Left hindlimb (tissue), 1 donor: ENCODE results near the gene STARD4.

ENCODE experiments used
- DNase-seq: peaks from one replicate; pipeline ENCODE4 v3.0.0-alpha.2; 2018

STARD4 gene, protein sequence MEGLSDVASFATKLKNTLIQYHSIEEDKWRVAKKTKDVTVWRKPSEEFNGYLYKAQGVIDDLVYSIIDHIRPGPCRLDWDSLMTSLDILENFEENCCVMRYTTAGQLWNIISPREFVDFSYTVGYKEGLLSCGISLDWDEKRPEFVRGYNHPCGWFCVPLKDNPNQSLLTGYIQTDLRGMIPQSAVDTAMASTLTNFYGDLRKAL

DNA sequence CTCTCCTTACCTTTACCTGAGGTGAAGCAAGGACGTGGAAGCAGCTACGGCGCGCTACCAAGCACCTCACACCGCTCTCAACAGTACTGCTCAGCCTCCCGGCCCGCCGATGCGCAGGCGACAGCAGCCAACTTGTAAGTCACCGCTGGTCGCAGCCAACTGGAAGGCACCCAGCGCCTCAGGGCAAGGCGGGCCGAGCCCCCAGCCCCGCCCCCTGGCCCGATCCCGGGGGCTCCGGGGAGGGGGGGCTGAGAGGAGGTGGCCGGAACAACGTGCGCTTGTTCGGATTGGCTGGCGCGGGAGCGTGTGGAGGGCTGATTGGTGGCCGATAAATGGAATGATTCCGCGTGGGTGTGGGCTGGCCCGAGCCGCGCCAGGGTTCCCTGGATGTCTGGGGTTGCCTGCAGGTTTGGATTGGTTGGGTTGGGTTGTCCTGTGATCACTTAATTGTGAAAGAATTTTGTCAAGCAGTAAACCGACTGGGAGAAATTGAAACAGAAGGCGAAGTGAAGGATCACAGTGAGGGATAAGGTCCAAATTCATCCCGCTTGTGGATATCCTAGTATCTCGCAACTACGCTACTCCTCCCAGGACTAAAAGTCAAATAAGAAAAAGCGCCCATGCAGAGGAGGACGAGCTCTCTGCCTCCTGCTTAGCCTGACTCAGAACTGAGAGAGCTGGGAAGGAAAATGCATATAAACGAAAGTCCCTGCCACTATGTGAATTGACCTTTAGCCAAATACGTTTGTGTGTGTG lies at the start of gene STARD4:
TSS of gene STARD4 (minus strand) at position 161 of the 756 bp plus-strand sequence. CDS start 5,102 bp downstream, outside the sequence.
- DNase-seq: peak; percentile 98

DNA sequence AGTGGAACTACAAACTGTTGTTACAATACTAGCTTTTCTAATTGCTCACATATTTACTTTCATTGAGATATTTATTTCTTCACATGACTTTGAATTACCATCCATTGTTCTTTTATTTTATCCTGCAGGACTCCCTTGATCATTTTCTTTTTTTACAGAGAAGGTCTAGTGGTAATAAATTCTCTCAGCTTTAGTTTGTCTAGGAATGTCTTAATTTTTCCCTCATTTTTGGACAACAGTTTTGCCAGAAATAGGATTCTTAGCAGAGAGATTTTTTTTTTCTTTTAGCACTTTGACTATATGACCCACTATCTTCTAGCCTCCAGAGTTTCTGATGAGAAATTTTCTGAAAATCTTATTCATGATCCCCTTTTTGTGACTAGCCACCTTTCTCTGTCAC lies 47.3 kb upstream of the STARD4 start:
- no peak for DNase-seq

DNA sequence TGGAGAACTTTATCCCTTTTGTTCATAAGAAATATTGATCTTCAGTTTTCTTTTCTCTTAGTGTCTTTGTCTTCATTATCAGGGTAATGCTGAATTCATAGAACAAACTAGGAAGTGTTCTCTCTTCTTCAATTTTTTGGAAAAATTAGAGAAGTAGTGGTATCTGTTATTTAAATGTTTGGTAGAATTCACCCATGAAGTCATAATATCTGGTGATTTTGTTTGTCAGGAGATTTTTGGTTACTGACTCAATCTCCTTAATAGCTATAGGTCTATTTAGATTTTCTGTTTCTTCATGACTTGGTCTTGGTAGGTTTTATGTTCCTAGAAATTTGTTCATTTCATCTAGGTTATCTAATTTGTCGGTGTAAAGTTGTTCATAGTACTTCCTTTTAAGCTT lies 45.4 kb upstream of the STARD4 start:
- no peak for DNase-seq

DNA sequence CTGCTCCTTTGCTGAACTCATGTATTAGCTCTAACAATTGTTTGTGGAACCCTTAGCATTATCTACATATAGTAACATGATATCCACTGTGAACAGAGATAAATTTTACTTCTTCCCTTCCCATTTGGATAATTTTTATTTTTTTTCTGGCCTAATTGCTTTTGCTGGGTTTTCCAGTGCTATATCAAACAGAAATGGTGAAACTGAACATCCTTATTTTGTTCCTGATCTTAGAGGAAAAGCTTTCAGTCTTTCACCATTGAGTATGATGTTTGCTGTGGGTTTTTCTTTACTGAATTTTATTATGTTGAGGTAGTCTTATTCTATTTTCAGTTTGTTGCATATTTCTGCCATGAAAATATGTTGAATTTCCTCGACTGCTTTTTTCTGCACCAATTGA lies 44.8 kb upstream of the STARD4 start:
- no peak for DNase-seq

DNA sequence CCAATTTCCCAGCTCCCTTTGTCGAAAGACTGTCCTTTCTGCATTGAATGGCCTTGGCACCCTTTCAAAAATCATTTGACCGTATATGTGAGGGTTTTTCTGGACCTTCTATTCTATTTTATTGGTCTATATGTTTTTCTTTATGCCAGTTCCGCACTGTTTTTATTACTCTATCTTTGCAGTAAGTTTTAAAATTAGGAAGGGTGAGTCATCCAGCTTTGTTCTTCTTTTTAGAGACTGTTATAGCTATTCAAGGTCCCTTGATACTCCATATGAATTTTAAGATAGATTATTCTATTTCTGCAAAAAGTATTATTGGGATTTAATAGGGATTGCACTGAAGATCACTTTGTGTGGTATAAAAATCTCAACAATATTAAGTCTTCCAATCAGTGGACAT lies 44.2 kb upstream of the STARD4 start:
- DNase-seq: no peak

DNA sequence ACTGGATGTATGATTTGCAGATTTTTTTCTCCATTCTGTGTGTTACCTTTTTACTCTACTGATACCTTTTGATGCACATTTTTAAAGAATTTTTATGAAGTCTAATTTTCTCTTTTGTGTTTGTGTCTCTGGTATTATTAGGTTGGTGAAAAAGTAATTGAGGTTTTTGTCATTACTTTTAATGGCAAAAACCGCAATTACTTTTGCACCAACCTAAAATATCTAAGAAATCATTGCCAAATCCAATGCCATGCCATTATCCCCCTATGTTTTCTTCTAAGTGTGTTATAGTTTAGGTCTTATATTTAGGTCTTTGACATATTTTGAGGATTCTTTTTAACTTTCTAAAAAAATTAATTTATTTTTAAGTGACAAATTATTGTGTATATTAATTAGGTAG lies 43.4 kb upstream of the STARD4 start:
- DNase-seq: no peak

DNA sequence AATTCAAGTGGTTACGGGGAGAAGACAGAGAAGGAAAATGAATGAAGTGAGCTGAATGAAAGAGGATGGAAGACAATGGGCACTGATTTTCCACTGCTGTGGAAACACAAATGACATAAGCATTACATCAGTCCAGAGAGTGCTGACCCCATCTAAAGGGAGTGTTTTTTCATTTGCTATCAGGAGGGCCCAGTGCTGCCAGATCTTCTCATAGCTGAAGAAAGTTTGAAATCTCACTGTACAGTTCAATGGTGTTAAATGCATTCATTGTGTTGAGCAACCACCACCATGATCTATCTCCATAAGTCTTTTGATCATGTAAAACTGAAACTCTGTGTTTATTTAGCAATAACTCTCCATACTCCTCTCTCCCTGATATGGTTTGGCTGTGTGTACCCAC lies 41.5 kb upstream of the STARD4 start:
- DNase-seq: no peak

DNA sequence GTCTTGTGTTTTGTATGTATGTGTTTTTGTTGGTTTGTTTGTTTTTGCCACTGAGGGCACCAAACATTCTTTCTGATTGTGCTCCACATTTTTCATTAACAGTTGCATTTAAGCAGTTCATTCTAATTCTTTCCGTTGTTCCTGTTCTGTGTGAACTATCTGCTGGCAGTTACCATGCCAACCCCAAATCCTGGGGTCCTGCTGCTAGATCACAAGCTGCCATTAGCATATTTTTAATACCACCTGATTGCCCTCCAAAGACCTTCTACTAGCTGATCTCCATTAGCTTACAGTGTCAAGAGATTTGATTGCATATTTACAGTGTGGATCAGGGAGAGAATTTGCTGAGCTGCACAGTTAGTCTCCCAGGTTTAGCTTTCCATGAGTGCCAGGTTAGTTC lies 40.6 kb upstream of the STARD4 start:
- DNase-seq: no peak

DNA sequence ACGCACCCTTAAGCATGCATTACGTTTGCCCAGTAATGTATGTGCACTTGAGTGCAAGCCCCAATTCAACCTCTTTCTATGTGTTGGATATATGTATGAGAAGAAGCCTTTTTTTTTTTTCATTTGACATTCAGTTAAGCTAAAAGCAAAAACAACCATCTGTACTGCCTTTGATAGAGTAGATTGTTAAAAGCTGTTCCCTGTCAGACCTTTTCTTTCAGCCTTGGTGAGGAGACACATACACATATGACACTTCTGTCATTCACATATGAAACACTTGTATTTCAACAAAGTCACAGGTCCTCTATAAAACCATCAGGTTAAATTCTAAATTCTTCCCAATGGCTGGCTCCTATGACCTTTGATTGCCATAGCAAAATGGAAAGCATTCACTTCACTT lies 40.2 kb upstream of the STARD4 start:
- DNase-seq: no peak

DNA sequence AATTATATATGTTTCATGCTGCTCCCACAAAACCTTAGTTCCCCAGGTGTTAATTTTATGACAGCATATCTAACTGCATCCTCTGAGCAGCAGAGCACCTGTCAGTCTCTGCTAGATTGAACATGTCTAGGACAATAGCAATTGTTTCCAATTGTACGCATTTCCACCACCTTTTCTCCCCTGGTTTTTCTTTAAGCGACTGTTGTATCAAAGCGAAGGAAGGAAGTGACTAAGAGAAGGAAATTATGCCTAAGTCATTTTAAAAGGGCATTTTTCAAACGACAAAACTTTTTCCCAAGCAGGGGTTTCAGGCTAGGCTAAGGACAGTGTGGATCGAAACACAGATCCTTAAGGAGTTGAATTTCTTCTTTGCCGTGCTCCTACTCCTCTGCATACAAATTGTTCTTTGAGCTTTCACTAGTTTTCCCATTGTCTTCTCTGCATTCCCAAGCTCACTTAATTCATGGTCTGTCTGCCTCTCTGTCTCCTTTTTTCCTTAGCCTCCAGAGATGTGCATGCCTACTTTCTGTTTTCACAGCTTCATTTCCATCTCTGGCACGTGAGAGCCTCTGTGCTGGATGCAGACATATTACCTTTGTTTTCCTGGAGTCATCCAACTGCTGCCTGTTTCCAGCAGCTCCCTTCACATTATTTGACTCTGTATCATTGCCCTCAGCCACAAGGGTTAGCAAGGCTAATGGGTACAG lies 39.4 kb upstream of the STARD4 start:
- DNase-seq: no peak

DNA sequence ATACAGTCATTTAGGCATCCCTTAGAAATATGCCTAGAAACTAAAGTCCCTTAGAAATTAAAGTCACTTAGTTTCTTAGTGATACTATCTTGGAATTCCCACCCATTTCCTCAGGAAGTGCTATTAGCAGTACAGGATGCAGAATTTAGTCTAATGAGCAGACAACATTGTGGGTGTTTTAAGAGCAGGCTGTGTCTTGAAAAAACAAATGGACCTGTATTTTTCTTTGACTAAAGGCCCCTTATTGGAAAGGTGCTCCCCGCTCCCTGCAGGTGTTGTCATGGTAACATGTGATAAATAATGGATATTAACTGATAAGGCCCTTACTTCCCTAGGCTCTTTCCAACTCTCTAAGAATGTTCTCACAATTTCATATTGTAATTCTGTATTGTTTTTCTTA lies 38.8 kb upstream of the STARD4 start:
- DNase-seq: no peak

DNA sequence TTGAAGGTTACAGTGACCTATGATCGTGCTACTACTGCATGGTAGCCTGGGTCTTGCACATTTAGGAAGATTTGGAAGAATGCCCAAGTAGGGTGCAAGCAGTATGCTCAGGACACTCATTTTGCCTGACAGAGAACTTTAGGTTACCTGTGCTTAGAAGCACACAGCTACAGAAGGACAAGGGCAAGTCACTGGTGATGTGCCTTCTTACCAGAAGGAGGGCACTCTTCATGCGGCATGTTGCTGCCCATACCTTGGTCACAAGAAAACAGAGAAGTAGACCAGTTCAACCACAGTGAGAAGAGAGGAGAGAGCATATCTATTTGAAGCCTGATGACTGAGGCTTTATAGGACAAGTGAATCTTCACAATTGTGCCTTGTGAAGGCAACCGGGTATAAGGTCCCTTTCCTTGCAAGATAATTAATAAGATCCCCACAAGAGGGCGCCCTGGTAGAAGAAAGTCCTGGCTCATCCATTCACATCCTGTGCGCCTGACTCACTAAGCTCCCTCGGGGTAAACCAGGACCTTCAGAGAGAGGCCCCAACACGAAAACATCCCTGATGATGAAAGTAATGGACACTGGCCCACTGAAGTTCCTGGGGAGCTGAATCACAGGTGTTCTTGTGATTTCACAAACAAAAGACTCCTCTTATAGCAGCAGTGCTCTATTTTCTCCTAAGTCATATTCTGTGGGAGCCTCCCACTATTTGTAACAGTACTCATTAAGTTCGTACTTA lies 38.1 kb upstream of the STARD4 start:
- peak; percentile 78 for DNase-seq

DNA sequence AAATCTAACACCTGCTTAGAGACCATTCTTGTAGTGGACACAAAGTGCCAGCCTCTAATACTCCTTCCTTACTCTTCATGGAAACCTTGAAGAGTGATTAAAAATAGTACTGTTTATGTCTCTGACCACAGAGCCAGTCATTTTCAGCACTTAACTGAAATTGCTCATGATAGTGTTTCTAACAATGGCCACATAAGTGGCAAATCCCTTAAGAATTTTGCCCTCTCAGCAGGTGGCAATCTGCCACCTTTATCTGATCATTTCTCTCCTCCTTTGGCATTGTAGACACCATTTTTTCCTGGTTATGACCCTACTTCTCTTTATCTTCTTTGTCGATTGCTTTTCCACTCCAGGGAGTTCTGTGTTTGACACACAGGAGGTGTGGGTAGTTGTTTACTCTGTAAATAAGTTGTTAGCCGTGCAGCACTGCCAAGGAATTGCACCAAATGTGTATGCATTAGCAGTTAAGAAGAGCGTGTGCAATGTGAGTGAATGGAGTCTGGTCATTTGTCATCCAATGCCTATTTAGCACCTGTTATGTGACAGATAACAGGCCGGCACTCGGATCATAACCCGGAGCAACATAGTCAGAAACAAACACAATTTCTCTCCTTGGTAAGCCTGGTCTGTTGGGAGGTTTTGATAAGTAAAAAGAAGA lies 36.8 kb upstream of the STARD4 start:
- DNase-seq: no peak

DNA sequence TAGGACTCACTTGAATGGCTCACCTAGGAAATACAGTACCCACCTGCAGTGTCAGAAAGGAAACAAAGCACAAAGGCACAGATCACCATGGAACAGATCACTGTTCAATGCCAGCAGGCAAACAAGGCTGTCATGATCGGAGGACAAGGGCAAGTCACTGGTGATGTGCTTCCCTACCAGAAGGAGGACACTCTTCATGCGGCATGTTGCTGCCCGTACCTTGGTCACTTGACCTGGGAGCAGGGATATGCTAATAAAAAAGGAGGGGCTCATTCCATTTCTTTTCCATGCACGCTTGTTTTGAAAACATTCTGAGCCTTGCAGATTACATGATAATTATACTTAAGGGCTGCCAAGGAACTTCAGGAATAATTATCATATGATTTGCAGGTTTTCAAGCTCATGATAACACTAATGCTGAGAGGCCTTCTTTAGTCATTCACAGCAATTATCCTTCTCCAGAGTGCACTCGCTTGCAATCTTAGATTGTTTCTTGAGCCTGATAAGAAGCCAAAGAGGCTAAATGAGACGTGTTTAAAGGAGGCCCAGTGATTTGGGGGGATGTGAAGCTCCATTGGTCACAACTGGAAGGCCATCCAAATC lies 36.1 kb upstream of the STARD4 start:
- DNase-seq: no peak

DNA sequence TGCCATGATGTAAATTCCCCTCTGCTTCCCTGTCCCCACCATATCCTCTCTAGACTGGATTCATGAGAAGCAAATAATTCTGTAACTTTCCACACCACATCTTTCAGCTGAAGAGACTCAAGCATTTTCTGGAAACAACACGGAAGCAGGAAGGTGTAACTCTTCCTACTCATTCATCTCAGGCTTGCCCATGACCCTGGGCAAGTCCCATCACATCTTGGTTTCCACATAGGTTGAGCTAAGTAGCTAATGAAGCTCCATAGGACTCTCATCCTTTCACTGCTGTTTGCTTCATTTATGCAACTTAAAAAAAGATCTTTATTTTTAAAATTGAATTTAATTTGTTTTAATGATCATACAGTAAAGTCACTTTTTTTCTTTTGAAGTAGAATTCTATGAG lies 32.7 kb upstream of the STARD4 start:
- DNase-seq: no peak

DNA sequence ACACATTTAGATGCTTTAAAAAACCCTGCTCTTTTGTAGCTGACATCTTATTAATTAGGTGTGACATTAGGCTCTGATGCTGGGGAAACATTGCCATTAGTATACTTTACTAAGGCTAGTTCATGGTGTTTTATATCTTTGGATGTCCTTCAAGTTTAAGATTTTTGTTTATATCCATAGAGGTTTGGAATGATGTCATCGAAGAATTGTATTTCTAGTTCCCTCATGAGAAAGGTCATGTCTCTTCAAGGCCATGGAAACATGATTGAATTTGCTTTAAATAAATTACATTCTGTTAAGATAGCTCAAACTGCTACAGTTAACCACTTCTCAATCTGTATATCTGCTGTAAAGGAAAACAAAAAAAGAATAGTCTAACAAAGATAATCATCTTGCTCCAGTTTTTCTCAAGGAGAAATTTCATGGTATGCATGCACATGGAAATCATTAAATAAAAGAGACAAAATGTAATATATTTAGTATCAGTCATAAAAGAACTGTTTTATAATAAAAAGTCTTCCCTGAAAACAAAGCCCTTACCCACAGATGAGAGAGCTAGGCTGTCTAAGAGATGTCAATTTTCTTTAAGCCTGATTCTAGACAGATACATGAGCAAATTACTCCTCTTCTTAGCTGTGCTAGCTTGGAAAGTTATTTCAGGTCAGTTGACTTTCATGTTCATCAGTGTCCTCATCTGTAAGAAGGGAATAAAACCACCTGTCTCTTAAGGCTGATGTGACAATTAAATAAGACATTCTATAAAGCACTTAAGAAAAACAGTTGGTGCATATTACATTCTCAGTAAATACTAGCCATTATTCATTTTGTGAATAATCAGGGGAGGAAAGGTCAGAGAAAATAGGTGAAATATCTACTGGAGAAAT lies 25.0 kb upstream of the STARD4 start:
- no peak for DNase-seq

DNA sequence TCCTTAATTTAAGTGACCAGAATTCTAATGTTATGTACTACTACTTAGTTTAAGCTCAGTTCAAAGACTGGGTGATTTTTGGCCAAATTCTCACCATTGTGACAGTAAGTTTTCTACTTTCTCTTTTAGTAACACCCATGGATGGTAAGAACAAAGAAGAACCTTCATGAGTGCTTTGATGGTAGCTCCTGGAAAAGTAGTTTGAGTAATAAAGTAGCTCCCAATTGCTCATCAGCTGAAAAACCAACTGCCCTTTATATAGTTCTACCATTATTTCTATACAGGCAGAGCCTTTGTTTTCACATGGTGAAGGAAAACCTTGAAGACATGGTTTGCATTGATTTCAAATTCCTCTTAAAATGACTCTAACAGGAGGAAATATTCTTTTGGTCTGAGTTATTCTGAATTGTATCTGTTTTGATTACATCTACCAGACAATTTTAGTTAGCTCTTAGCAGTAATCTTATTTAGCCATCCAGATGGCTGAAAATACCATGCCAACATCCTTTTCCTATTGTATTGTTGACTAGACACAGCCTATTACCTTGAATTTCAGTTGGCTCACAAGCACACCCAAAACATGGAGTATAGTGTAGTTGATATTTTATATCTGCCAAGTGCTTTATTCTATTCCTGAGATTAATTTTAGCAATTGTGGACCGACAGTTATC lies 23.7 kb upstream of the STARD4 start:
- no peak for DNase-seq

DNA sequence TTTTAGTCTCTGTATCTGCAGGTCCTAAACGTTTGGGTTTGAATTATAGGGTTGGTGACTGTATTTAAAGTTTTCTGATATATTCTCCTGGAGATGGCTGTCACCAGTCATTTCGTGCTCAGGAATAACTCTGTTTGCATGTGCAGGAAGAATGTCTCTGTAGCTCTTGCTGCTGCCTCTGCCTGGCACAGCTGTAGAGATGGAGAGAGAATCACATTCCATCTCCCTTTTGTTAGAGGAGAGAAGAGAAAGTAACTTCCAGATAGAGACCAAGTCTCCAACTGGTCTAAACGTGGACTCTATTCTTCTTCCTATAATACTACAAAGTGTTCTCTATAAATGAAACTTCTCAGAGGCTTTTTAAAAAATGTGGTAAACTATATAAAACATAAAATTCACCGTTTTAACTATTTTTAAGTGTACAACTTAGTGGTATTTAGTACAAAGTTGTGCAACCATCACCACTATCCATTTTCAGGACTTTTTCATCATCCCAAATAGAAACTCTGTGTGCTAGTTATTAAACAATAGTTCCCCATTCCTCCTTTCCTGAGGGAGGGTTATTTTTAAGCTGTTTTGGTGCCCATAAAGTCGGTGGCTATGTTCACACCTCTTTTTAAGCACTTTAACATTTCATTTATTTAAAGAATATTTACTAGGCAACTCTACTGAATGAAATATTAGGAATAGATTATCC lies 20.7 kb upstream of the STARD4 start:
- no peak for DNase-seq

DNA sequence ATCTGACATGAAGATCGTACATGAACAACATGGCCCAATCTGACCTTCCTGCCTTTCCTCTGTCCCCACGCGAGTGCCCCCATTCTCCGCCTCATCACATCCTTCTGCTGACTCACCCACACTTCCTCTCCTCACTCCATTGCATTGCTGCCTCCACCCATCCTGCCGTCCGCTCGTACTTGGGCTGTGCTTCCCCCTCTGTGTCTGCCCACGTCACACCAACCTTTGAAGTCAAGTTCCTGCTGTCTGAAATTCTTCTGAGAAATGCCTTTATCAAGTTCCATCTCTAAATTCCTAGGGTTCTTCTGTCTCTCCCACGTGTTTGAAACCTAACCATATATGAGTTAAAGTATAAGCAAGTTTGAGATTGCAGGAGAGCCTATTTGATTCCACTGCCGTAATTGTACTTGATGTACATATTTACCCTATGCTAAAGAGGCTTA lies 18.0 kb upstream of the STARD4 start:
- peak; percentile 53 for DNase-seq

DNA sequence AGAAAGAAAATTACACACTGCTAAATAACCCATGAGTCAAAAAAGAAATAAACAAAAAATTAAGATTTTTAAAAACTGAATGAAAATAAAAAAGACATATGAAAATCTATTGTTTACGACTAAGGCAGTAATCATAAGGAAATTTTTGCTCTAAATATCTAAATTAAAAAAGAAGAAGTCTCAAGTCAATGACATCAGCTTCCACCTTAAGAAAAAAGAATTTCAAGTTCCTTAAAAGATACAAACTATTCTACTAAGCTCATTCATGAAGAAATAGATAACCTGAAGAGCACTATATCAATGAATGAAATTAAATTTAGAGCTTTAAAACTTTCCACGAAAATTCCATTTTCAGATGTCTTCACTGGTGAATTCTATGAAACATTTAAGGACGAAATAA lies 15.7 kb upstream of the STARD4 start:
- DNase-seq: no peak
